ENCODE data around the gene TMF1. TPM values are rescaled to one million over a fixed set of nuclear protein-coding genes. Genes with fewer than 3 reads are reported as not detected.

Gene TMF1
- 50.2 and 51.9 TPM in 2 replicates for total RNA-seq

GRCh38 chr3:69051756-69052471, at the start of gene TMF1:
TMF1 (minus strand) TSS chr3:69052333; CDS start chr3:69052086, 247 bp downstream.

GRCh38 chr3:69084326-69085167, 32.4 kb upstream of the TMF1 start, which contains the start of gene ARL6IP5:
ARL6IP5 (plus strand) TSS chr3:69084937; CDS start chr3:69085048, 111 bp downstream.

GRCh38 chr3:69080233-69080920, 28.2 kb upstream of the TMF1 start, which contains the start of gene UBA3:
UBA3 (minus strand) TSS chr3:69080365; CDS start chr3:69080353, 12 bp downstream.

GRCh38 chr3:69013253-69014021, 38.7 kb downstream of the TMF1 start, which contains the start of gene EOGT:
EOGT (minus strand) TSS chr3:69013684; CDS start chr3:69009846, 3,838 bp downstream.

Other genes starting within 250 kb of the TMF1 start
- not detected in 2 replicates for gene TAFA4, start 119.8 kb downstream of the TMF1 start, total RNA-seq
- gene EOGT, start 38.6 kb downstream of the TMF1 start, total RNA-seq: 41.0 and 44.1 TPM in 2 replicates
- 74.9 and 107 TPM in 2 replicates for gene UBA3, start 28.0 kb upstream of the TMF1 start, total RNA-seq
- 163 and 218 TPM in 2 replicates for gene ARL6IP5, start 32.6 kb upstream of the TMF1 start, total RNA-seq
- gene LMOD3, start 70.3 kb upstream of the TMF1 start, total RNA-seq: under 0.01 and 0.15 TPM in 2 replicates

Measured in smooth muscle cell of trachea (primary cell).